Uterus (tissue), 2 donors: ENCODE measurements around the gene MSH2.

Experiments used
- CTCF ChIP-seq, 4 experiments: fragments of 200-600 bp in 2 of 4; fragments of 450-650 bp in 2 of 4; sonication (generic) in 2 of 4; IDR thresholded peaks; one replicate each; pipeline ENCODE4 v1.5.1; 2016 to 2019; ENCODE audit warnings: antibody characterized with exemption in 4 of 4, mild to moderate bottlenecking in 2 of 4, moderate library complexity in 1 of 4
- POLR2A ChIP-seq, 2 donors: fragments of 450-650 bp; IDR thresholded peaks; one replicate each; pipeline ENCODE4 v1.6.1; 2016; ENCODE audit warnings: antibody characterized with exemption in 2 of 2, mild to moderate bottlenecking in 1 of 2, moderate library complexity in 1 of 2

- TF ChIP-seq POLR2A (IDR thresholded peaks at IDR 0.05) (no peak), CTCF (IDR thresholded peaks at IDR 0.05) (no peak)
Measured at GRCh38 chr2:47516360-47517104, 113.6 kb downstream of the MSH2 start.
